A549 (cell line): Measurements from ENCODE around the gene PLPPR3. TPM values are rescaled to one million over a fixed set of nuclear protein-coding genes. Genes with fewer than 3 reads are reported as not detected.

ENCODE experiments used
- ATAC-seq, 2 experiments: fragments of 200-7000 bp in 1 of 2; fragments of >200 bp in 1 of 2; cut with Nextera tagmentation in 1 of 2; cut with Tn5 transposase in 1 of 2; 3 replicates each; pipeline versions ENCODE4 v1.8.0 to v1.9.1; 2018 to 2020; ENCODE audit warnings: mild to moderate bottlenecking in 1 of 2, moderate library complexity in 1 of 2
- CTCF ChIA-PET: fragments of 300-600 bp; sonication (Branson Sonifier 250); formaldehyde crosslinking; extraction: SDS; loops from one replicate; lab custom pipeline; 2021; ENCODE audit warnings: antibody characterized with exemption, inconsistent platforms; lab: Yijun Ruan, JAX
- POLR2A ChIA-PET: fragments of 350-600 bp; formaldehyde crosslinking; extraction: SDS; loops from one replicate; lab custom pipeline; 2021; ENCODE audit warnings: antibody characterized with exemption, inconsistent platforms; lab: Yijun Ruan, JAX
- DNase-seq, 2 experiments: peaks; one replicate each; pipeline versions ENCODE4 v3.0.0 to v3.0.0-alpha.2; 2011 to 2016; ENCODE audit warnings: low read depth in 1 of 2, low spot score in 1 of 2
- FAIRE-seq: peaks from 2 replicates; lab custom pipeline; 2011; peaks lifted over from hg19 to GRCh38; lab: Jason Lieb, UNC
- H3K27ac ChIP-seq, 2 experiments: fragments of >200 bp; sonication (Bioruptor Twin); formaldehyde crosslinking; 3 replicates each; pipeline ENCODE4 v1.5.1; 2016 to 2017
- H3K4me1 ChIP-seq: fragments of >200 bp; sonication (Bioruptor Twin); formaldehyde crosslinking; 3 replicates; pipeline ENCODE4 v1.6.1; 2016
- H3K4me2 ChIP-seq: fragments of >200 bp; sonication (Bioruptor Twin); formaldehyde crosslinking; 3 replicates; pipeline ENCODE4 v1.6.1; 2016
- H3K4me3 ChIP-seq: fragments of >200 bp; sonication (Bioruptor Twin); formaldehyde crosslinking; 3 replicates; pipeline ENCODE4 v1.5.1; 2016
- H3K9me3 ChIP-seq: fragments of >200 bp; sonication (Bioruptor Twin); formaldehyde crosslinking; 3 replicates; pipeline ENCODE4 v1.6.1; 2016
- BCL3 ChIP-seq: fragments of >200 bp; sonication (Bioruptor Twin); formaldehyde crosslinking; IDR thresholded peaks from 3 replicates; pipeline ENCODE4 v1.6.1; 2016
- CEBPB ChIP-seq, 2 experiments: fragments of >200 bp in 1 of 2; sonication (Bioruptor Twin) in 1 of 2; formaldehyde crosslinking in 1 of 2; IDR thresholded peaks; 2 replicates each; pipeline ENCODE4 v1.6.1; 2012 to 2016
- CHD4 ChIP-seq: fragments of 200-600 bp; sonication (generic); IDR thresholded peaks from 2 replicates; pipeline ENCODE4 v1.6.1; 2016; ENCODE audit warnings: antibody characterized with exemption, mild to moderate bottlenecking, borderline replicate concordance
- E2F6 ChIP-seq: IDR thresholded peaks from 2 replicates; pipeline ENCODE4 v1.6.1; 2012; ENCODE audit warnings: low read depth, borderline replicate concordance
- EHF ChIP-seq: fragments of 250-450 bp; sonication (Bioruptor Pico); IDR thresholded peaks from 2 replicates; pipeline ENCODE4 v1.5.0; 2020; ENCODE audit warnings: mild to moderate bottlenecking
- ELK1 ChIP-seq: fragments of 150-350 bp; IDR thresholded peaks from 2 replicates; pipeline ENCODE4 v1.6.1; 2014; ENCODE audit warnings: low read depth, mild to moderate bottlenecking, low read length
- EP300 ChIP-seq, 2 experiments: fragments of >200 bp; sonication (Bioruptor Twin); formaldehyde crosslinking; IDR thresholded peaks; 2 replicates in 1 of 2; 3 replicates in 1 of 2; pipeline ENCODE4 v1.6.1; 2016 to 2017
- FOSL2 ChIP-seq, 2 experiments: fragments of 450-650 bp in 1 of 2; fragments of >200 bp in 1 of 2; sonication (Bioruptor Twin) in 1 of 2; formaldehyde crosslinking; IDR thresholded peaks; 2 replicates each; pipeline versions ENCODE4 v1.5.0 to v1.6.1; 2016 to 2020; ENCODE audit warnings: mild to moderate bottlenecking in 1 of 2, moderate library complexity in 1 of 2
- HOXA7 ChIP-seq: fragments of 250-450 bp; sonication (Bioruptor Pico); IDR thresholded peaks from 2 replicates; pipeline ENCODE4 v1.5.0; 2020; ENCODE audit warnings: mild to moderate bottlenecking, moderate library complexity
- JUN ChIP-seq, 2 experiments: fragments of >200 bp; sonication (Bioruptor Twin); formaldehyde crosslinking; IDR thresholded peaks; 2 replicates in 1 of 2; 3 replicates in 1 of 2; pipeline ENCODE4 v1.6.1; 2016 to 2017
- JUNB ChIP-seq: fragments of >200 bp; sonication (Bioruptor Twin); formaldehyde crosslinking; IDR thresholded peaks from 2 replicates; pipeline ENCODE4 v1.6.1; 2016
- MAX ChIP-seq: IDR thresholded peaks from 2 replicates; pipeline ENCODE4 v1.6.1; 2012
- MYC ChIP-seq: IDR thresholded peaks from 2 replicates; pipeline ENCODE4 v1.6.1; 2012; ENCODE audit warnings: mild to moderate bottlenecking, inconsistent platforms, low read length, improper control_type of control experiment, borderline replicate concordance
- NFE2L2 ChIP-seq: fragments of 150-350 bp; conservative IDR thresholded peaks from 2 replicates; pipeline ENCODE4 v1.6.1; 2014; ENCODE audit warnings: low read length
- NR3C1 ChIP-seq: fragments of >200 bp; sonication (Bioruptor Twin); formaldehyde crosslinking; IDR thresholded peaks from 3 replicates; pipeline ENCODE4 v1.6.1; 2017
- POLR2A ChIP-seq: IDR thresholded peaks from 2 replicates; pipeline ENCODE4 v1.6.1; 2012; ENCODE audit warnings: mild to moderate bottlenecking, low read length
- POLR2AphosphoS2 ChIP-seq: conservative IDR thresholded peaks from 2 replicates; pipeline ENCODE4 v1.6.1; 2012; ENCODE audit warnings: low read length, improper control_type of control experiment, inconsistent platforms
- RARB ChIP-seq: fragments of 250-450 bp; sonication (Bioruptor Pico); IDR thresholded peaks from 2 replicates; pipeline ENCODE4 v1.8.0; 2021; ENCODE audit warnings: mild to moderate bottlenecking, moderate library complexity
- RFX5 ChIP-seq: fragments of 450-650 bp; IDR thresholded peaks from 2 replicates; pipeline ENCODE4 v1.7.1; 2014; ENCODE audit warnings: antibody characterized with exemption, mild to moderate bottlenecking, moderate library complexity
- RNF2 ChIP-seq: fragments of 200-600 bp; sonication (generic); IDR thresholded peaks from 2 replicates; pipeline ENCODE4 v1.6.1; 2016; ENCODE audit warnings: low read depth, mild to moderate bottlenecking, antibody characterized with exemption, moderate library complexity, borderline replicate concordance
- TP53 ChIP-seq: fragments of 250-450 bp; sonication (Bioruptor Pico); IDR thresholded peaks from 2 replicates; pipeline ENCODE4 v1.5.0; 2021; ENCODE audit warnings: mild to moderate bottlenecking, moderate library complexity
- USF2 ChIP-seq: fragments of 450-650 bp; IDR thresholded peaks from 2 replicates; pipeline ENCODE4 v1.6.1; 2014; ENCODE audit warnings: antibody characterized with exemption
- ZNF302 ChIP-seq: fragments of 250-450 bp; sonication (Bioruptor Pico); IDR thresholded peaks from 2 replicates; pipeline ENCODE4 v1.9.0; 2021; ENCODE audit warnings: inconsistent platforms, mild to moderate bottlenecking, moderate library complexity
- ZSCAN20 ChIP-seq: fragments of 250-450 bp; sonication (Bioruptor Pico); IDR thresholded peaks from 2 replicates; pipeline ENCODE4 v1.8.0; 2022; ENCODE audit warnings: mild to moderate bottlenecking, moderate library complexity
- whole genome bisulfite sequencing: methylation state at CpG from one replicate; pipeline ENCODE4 v1.1.6; 2017; ENCODE audit errors: missing lambda C conversion rate; 5-methylcytosine and 5-hydroxymethylcytosine counted together
- polyA plus RNA-seq, 4 experiments: library from polyadenylated mRNA; depleted of rRNA in 3 of 4; stranded (reverse); fragments of >200 nt; fragmentation: RNase III in 1 of 4; extraction: RNeasy Plus Mini Kit Qiagen cat#74134 plus additional on column Dnase treatment in 1 of 4; gene quantifications; 2 replicates in 3 of 4; 3 replicates in 1 of 4; pipeline ENCODE4 v1.2.3, GENCODE V29; 2011 to 2017

Gene PLPPR3
- polyA plus RNA-seq, 2 of the 4 experiments (the other 2 are of a cell fraction), result 2.6 to 3.7 TPM

DNA sequence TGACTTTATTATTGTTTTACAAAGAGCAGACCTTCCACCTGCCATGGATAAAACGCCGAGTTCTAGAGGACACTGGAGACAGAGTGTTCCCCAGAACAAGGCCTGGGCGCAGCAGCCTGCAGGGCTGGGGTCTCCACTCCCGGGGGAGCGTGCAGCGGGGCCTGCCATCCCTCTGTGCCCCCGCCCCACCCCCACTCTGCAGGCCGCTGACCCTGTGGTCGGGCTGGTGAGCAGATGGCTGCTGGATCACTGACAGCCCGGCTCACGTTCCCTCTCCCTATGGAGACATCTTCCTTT is 33.1 kb downstream of the PLPPR3 start (continued):
- TF ChIP-seq E2F6, result no peak
- TF ChIP-seq MYC, result no peak
- no peak for TF ChIP-seq FOSL2 (IDR thresholded peaks at IDR 0.05)
- TF ChIP-seq FOSL2 (CRISPR knock-in tag; IDR thresholded peaks at IDR 0.05), result no peak
- no peak for TF ChIP-seq RNF2

GRCh38 chr19:787536-787935 is 34.2 kb downstream of the PLPPR3 start:
- WGBS, result 93% methylated on average over 10 of the region's 16 CpGs
- POLR2A ChIA-PET, result no interaction called here
- FAIRE-seq, result no peak

GRCh38 chr19:784541-784940 is 37.2 kb downstream of the PLPPR3 start:
- CTCF ChIA-PET, result interaction anchor here (0.6 to 2.1 kb wide), 3 partner anchors 10 to 460 kb away, joined by 3 to 7 read pairs (median 5); no protein-coding TSS in a partner anchor
- ATAC-seq, result peak in 1 of 2 experiments; percentile 2; a peak in 1 of 6 replicates
- H3K4me1 ChIP-seq, result peaks cover 27% of the 10 kb centered on the region
- 11% methylated on average over 5 of the region's 13 CpGs for WGBS
- peak; percentile 0 to 61 for DNase-seq
- peak overlapping the region; percentile 58 for H3K4me3 ChIP-seq
- FAIRE-seq, result no peak
- TF ChIP-seq MAX (peak; percentile 56), POLR2AphosphoS2 (no peak)
- H3K27ac ChIP-seq, result peak overlapping the region; percentile 98 to 100
- H3K9me3 ChIP-seq, result no peaks in the 10 kb centered on the region
- H3K4me2 ChIP-seq, result peak overlapping the region; percentile 74
- POLR2A ChIA-PET, result interaction anchor here (2.0 kb wide), 1 partner anchor 32 kb away, joined by 16 read pairs; no protein-coding TSS in a partner anchor

More at GRCh38 chr19:787536-787935, 34.2 kb downstream of the PLPPR3 start:
- TF ChIP-seq POLR2A (no peak), ELK1 (no peak), RARB (CRISPR knock-in tag) (no peak), CHD4 (no peak), JUN (IDR thresholded peaks at IDR 0.05) (no peak), CEBPB (IDR thresholded peaks at IDR 0.05) (no peak), ZNF302 (no peak), ZSCAN20 (CRISPR knock-in tag) (no peak), USF2 (no peak)
- H3K9me3 ChIP-seq, result no peaks in the 10 kb centered on the region
- H3K4me1 ChIP-seq, result peaks cover 28% of the 10 kb centered on the region
- ATAC-seq (no peak), DNase-seq (no peak)
- H3K4me2 ChIP-seq, result no peak overlapping the region
- no peak overlapping the region for H3K4me3 ChIP-seq
- CTCF ChIA-PET, result interaction anchor here (1.4 kb wide), 1 partner anchor 13 kb away, joined by 3 read pairs; no protein-coding TSS in a partner anchor
- H3K27ac ChIP-seq, result peak overlapping the region in 1 of 2 experiments; percentile 61; a peak in 2 of 6 replicates

GRCh38 chr19:782878-783668 is 38.7 kb downstream of the PLPPR3 start:
- no peaks in the 10 kb centered on the region for H3K9me3 ChIP-seq
- H3K4me2 ChIP-seq, result peak overlapping the region; percentile 74
- peak overlapping the region; percentile 98 to 100 for H3K27ac ChIP-seq
- POLR2A ChIA-PET, result interaction anchor here (0.6 to 2.0 kb wide), 3 partner anchors 17 to 30 kb away, joined by 3 to 16 read pairs (median 9); no protein-coding TSS in a partner anchor
- no peak for FAIRE-seq
- H3K4me1 ChIP-seq, result peaks cover 30% of the 10 kb centered on the region
- CTCF ChIA-PET, result interaction anchor here (1.8 to 2.1 kb wide), 2 partner anchors 8 to 12 kb away, joined by 3 to 7 read pairs; no protein-coding TSS in a partner anchor
- peak overlapping the region; percentile 58 for H3K4me3 ChIP-seq
- peak; percentile 0 to 75 for DNase-seq
- WGBS, result 1% methylated on average over 30 of the region's 30 CpGs
- ATAC-seq, result peak in 1 of 2 experiments; percentile 34; a peak in 3 of 6 replicates
- TF ChIP-seq RNF2 (no peak), JUNB (no peak), NR3C1 (no peak), TP53 (CRISPR knock-in tag) (no peak), NFE2L2 (no peak), FOSL2 (IDR thresholded peaks at IDR 0.05) (no peak), FOSL2 (CRISPR knock-in tag; IDR thresholded peaks at IDR 0.05) (no peak), ELK1 (no peak), EHF (CRISPR knock-in tag) (no peak), ZSCAN20 (CRISPR knock-in tag) (no peak), RFX5 (0 out of 2 replicates have a peak, but pooled peaks have one; percentile 18), HOXA7 (CRISPR knock-in tag) (no peak), BCL3 (no peak; the same call in 2 of the 3 replicates), EP300 (IDR thresholded peaks at IDR 0.05) (no peak), MAX (peak; percentile 25; the same call in 1 of the 2 replicates), RARB (CRISPR knock-in tag) (no peak), MYC (no peak)
